Skin of body (tissue), 3 donors: Measurements from ENCODE around the gene MILR1. TPM values are rescaled to one million over a fixed set of nuclear protein-coding genes. Genes with fewer than 3 reads are reported as not detected.
A peak's percentile ranks its signal among the peaks of the same experiment; 100 is the strongest.

Experiments
- DNase-seq: peaks from one replicate; lab custom pipeline; 2025; lab: John Stamatoyannopoulos, UW
- small RNA-seq: library from RNA; depleted of rRNA; stranded (forward); fragments of <200 nt; gene quantifications from one replicate; pipeline ENCODE3, GENCODE V24; 2014; ENCODE audit warnings: low replicate concordance
- total RNA-seq: library from RNA; depleted of rRNA; stranded (reverse); fragments of >200 nt; gene quantifications from one replicate; pipeline ENCODE4 v1.2.3, GENCODE V29; 2014

MILR1 gene
- total RNA-seq, 1 donor from 2014 or later = 5.2 TPM

DNA sequence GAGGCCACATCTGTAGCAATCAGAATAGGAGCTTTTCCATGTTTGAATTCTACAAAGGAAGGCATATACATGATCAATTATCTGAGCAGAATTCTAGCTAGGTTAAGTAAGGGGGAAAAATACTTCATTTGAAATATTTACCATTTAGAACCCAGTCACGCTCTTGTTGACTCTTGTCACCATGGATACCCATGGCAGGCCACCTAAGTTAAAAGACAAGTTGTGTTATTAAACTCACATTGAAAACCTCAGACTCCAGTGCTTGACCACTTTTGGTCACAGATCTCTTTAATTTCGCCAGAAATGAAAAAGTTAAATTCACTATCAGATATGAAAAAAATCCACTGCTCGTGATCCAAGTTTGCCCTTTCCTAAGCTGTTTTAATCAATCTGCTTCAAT is 53.1 kb downstream of the MILR1 start:
- DNase-seq = no peak

DNA sequence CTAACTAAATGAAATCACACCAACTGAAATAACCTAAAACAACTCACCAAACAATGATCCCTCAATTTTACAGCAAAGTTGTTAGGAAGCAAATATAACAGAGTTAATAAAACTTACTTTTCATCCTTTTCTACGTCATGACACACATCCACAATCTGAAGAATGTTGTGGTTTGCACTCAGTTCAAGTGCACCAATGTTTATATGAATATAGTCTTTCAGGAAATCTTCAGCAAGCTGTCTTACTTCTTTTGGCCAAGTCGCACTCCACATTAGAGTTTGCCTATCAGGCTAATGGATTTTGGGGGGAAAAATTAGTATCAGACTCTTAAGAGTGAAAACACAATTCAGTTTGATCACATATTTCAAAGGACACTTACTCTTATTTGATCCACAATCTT is 53.9 kb downstream of the MILR1 start:
- no peak for DNase-seq

DNA sequence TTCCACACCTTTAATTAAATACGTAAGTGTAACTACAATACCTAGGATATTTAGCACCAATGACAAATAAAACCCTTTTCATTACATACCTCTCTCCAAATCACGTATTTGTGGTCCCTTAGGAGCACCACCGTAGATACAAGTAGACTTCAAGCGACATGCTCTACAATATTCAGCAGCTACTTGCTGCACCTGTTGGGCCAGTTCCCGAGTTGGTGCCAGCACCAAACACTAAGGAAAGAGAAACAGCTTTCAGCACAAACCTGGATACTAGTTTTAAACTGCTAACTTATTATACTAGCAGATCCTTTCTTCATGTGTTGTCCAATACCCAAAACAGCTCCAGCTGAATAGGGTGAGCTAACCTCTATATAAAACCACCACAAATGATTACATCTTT is 54.4 kb downstream of the MILR1 start:
- no peak for DNase-seq

DNA sequence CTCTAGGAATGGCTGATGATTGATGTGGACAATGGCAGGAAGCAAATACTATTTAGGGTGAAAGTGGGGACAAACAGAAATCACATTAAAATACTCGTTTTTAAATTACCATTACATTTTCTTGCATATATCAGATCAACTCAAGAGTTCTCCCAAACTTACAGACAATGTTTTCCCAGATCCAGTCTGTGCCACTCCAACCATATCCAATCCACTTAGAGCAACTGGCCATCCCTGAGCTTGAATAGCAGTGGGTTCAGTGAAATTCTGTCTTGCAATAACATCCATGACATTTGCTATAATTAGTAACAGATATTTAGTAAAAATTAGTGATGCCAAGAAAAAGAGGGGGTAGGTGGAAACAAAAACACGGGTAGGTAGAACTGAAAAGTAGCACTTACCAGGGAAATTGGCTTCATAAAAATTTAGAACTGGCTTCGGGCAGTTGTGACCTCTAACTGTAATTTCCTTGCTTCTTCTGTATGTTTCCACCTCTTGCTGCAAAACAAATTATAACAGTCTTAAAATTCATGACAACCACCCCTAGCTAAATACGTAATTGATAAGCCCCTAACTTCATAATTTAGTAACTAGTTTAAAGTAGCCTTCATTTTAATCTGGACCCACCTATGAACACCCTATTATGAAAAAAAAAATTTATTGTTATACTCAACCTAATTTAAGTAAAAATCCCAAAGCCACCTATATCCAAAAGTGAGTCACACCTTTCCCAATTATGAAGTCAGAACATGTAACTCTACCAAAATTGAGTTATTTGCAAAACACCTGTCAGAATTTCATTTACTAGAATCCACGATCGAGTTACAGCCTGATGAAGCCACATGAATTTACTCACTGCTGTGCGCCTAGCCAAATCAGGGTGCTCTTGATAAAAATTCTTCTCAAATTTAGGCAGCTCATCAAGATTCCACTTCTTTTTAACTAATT is 55.2 kb downstream of the MILR1 start:
- DNase-seq = no peak

DNA sequence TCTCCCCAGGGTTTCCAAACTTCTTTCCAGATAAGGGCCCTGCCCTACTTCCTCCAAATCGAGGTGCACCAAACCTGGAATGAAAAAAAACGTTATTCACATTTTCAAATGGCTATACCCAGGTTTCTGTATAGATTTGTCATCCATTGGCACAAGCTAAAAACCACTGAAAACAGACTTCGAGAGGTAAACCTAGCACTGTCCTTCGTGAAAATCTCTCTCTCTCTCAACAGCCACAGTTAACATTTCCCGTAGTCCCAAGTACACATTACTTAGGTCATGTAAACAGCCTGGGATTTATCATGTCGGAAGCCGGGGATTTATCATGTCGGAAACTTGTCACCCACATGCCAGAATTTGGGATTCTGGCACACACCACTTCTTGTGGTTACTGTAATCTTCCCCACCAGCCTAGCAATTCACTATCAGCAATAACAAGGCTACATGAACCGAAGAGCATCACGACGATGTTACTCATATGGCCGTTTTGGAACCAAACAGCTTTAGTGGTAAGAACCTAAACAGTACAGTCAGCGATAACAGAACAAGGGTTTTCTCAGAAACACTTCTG is 55.9 kb downstream of the MILR1 start:
- peak; percentile 74 for DNase-seq

DNA sequence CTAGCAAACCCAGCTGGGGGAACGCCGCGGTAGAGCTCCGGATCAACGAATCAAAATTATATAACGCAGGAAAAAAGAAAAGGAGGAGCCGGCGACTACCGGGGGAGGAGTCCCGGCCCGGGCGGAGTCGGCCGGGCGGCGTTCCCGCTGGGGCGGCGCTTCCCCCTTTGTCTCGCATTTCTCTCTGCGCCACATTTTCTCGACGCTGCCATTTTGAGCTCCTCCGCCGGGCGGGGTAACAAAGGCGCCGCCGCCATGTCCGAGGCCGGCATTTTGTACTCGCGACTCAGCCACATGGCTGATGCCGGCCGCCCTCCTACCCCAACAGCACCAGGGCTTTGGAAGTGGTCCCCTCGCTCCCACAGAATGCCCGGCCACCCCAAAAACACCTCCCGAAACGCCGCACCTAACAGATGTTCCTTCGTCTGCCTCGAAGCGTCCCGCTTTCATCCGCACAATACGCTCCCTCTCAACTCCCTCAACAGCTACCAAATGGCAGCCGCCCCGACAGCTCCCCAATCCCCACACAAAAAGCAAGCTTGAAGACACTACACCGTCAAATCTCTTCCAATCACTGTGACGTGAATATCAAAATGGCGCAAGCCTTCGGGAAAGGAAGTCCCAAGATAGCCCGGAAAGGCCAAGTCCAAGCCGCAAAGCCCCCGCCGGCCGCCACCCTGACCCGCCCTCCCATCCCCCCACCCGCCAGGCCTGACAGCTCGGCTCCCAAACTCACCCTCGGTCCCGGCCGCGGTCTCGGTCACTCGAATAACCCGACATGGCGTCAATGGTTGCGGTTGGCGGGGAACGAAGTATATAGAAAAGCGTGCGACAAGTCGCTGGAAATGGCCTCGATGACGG is 56.7 kb downstream of the MILR1 start:
- peak; percentile 93 for DNase-seq

DNA sequence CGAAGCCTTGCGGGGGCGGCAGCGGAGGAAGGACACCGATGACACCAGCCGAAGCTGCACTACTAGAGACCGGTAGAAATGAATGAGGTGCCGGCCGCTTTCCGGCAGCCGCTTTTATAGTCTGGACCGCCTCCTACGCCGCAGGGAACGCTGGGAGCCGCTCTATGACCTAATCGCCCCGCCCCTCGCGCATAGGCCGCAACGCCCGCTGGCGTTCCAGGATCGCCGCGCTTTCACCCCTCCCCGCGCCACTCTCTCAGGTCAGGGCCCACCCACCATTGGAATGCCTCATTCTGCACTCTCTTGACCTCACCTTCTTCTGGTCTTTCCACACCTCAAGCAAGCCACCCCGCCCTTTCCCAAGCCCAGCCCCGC is 57.3 kb downstream of the MILR1 start, which contains the start of gene DDX5:
DDX5 (minus strand) TSS at position 89 of the 375 bp plus-strand sequence. CDS start 170 bp downstream, outside the sequence.
- DNase-seq = peak; percentile 98

DNA sequence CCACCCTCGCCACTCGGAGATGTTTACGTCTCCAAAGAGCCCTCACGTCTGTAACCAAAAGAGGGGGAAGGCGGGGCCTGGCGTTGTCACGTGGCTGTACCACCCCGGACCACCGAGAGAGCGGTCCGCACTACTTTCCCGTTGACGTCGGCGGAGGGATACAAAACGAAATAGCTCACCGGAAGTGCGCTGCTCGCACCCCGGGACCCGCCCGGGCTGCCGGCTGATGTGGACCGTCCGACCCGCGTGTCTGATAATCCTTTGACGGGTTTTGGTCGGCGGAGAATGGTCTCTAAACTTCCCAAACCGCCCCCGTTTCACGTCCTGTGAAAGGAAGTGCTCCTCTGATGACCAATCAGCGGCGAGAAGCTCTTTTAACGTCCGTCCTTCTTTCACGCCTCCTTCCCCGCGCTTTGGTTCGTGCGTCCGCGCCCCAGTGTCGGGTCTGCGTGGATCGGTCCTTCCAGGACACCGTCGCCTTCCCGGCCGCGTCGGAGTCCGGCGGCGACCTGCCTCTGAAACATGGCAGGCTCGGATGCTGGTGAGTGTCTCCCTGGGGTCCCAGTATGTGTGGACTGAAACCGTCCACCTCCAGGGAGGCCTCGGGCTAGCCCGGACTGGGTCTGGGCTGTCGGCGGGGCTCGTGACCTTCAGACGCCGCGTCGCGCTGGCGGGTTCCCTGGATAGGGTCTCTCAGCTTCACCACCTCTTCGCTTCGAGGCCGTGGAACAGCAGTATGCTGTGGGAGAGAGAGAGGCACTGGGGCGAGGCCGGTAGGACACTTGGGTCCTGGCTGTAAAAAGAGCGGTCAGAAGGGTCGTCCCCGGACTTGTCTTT is 57.9 kb downstream of the MILR1 start, which contains the start of gene CEP95:
CEP95 (plus strand) TSS at position 402 of the 837 bp plus-strand sequence; CDS start at position 523, 121 bp downstream.
- peak; percentile 99 for DNase-seq

DNA sequence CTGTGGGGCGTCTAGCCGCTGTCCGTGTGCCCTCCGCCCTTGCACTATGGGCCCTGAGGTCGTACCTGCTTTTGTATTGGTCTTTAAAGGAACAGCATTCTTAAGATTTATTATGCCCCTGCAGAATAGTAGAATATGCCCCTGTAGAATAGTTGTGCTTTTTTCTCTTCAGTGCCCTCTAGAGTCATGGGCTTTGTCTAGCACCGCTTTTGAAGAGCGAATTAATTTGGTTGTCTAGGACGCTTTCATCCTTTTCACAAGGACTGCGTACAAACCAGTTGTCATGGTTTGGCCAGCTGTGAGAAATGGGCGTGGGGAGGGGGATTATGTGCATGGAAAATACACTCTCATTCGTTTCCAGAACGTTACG is 58.5 kb downstream of the MILR1 start:
- peak; percentile 87 for DNase-seq

DNA sequence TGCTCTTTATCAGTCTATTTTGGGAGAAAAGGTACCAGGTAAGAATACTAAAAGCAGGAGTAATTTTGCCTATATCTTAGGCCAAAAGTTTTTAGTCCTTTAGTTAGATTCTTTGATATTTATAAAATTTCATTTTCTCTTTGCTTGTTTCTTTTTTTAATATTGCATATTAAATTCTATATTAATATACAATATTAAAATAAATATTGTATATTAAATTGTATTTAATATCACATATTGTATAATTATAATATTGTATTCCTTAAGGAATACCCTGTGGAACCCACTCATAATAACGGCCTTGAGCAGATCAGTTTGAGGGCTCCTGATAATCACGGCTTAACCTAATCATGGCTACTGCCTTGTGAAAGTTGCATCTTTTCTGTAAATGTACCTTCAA is 59.8 kb downstream of the MILR1 start:
- DNase-seq = no peak

DNA sequence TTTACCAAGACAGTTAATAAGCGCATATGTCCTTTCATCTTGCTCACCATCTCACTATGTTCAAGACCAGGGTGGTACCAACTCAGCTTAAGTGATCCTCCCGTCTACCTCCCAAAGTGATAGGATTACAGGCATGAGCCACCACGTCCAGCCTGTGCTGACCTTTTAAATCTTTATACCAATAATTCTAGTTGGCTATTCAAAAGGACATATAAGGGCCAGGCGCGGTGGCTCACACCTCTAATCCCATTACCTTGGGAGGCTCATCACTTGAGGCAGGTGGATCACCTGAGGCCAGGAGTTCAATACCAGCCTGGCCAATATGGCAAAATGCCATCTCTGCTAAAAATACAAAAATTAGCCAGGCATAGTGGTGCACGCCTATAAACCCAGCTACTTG is 60.3 kb downstream of the MILR1 start:
- DNase-seq = no peak

DNA sequence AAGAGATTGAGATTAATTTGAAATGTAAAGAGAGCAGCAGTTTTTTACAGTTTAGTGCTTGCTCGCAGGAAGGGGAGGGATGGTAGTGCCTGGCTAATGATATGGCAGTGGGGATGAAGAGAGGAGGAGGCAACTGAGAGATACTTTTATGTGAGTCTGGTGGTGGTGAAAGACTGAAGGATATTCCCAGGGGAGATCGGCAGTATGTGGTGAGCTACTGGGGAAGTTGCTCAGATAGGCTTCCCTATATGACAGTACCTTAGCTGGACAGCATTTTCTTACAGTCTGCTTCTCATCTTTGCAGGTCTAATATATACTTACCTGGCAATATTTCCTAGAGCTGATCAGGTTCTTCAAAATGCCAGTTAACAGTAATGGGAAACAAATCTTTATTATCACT is 66.5 kb downstream of the MILR1 start:
- no peak for DNase-seq

DNA sequence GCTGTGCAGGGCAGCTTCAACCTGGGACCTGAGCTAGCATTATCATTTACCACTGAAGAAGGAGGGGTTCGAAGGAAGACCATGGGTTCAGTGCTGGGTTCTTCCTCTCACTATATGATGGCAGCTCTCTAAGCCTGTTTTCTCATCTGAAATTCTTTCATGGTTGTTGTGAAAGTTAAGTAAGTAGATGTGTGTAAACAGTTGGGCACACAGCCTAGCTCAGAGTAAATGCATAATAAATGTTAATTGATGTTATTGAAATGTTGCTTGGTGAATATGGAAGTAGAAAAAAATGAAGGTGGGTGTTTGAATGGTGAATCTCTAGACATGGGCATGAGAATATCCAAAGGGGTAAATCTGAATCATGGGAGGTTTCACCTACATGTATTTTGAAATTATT is 66.9 kb downstream of the MILR1 start:
- no peak for DNase-seq

Small RNAs within 50 kb of the gene (small RNA-seq; reads per million reads assigned to genes)
- not detected for gene ATP5MFP4
- not detected for gene MIR1273E

Other genes starting within 250 kb of the MILR1 start
- gene TEX2, start 185.9 kb upstream of the MILR1 start, total RNA-seq = 23.7 TPM
- gene PECAM1, start 58.3 kb upstream of the MILR1 start, total RNA-seq = 48.2 TPM
- 15.4 TPM for gene POLG2, start 47.9 kb downstream of the MILR1 start, total RNA-seq
- gene DDX5, start 57.2 kb downstream of the MILR1 start, total RNA-seq = 423 TPM
- 82.7 TPM for gene CEP95, start 57.9 kb downstream of the MILR1 start, total RNA-seq
- gene SMURF2, start 213.2 kb downstream of the MILR1 start, total RNA-seq = 33.8 TPM